Neuron (in vitro differentiated cells): Measurements from ENCODE around the gene PNPLA3.
"Not testable (repeated sequence)": the region's sequence is repeated elsewhere in the genome, so short reads cannot be mapped to it uniquely, and the experiment has no call there.

Source experiments
- H2AFZ ChIP-seq: one replicate; pipeline ENCODE4 v1.6.1; 2013; ENCODE audit warnings: low read depth, mild to moderate bottlenecking, inconsistent platforms, low read length, moderate library complexity
- H3K27me3 ChIP-seq: one replicate; pipeline ENCODE4 v1.6.1; 2013; ENCODE audit warnings: low read length; ENCODE audit not compliant: insufficient read depth
- H3K36me3 ChIP-seq: one replicate; pipeline ENCODE4 v1.6.1; 2013; ENCODE audit warnings: low read length; ENCODE audit not compliant: insufficient read depth
- H3K4me1 ChIP-seq: one replicate; pipeline ENCODE4 v1.6.1; 2013; ENCODE audit warnings: low read length; ENCODE audit not compliant: insufficient read depth
- H3K4me3 ChIP-seq: 2 replicates; pipeline ENCODE4 v1.5.1; 2013; ENCODE audit warnings: mild to moderate bottlenecking, low read length, moderate library complexity
- H3K9me3 ChIP-seq: one replicate; pipeline ENCODE4 v1.6.1; 2013; ENCODE audit warnings: low read length

The PNPLA3 gene

DNA sequence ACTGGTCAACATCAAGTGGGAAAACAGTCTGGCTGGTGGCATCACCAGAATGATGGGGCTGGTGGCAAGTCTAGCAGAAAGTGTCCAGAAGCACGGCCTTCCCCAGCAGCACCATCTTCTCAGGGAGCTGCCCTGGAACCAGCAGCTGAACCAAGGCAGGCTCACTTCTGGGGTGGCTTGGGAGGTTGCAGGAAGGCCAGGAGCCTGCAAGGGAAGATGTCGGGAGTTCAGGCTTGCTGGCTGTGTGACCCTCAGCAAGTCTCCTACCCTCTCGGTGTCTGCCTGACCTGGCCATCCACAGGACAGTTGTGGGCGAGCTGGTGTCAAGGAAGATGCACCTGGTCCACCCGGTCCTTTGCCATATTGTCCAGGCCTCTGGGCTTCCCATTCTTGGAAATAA, 29.5 kb upstream of the PNPLA3 start:
- no peaks in the 10 kb centered on the region for H3K36me3 ChIP-seq
- H3K27me3 ChIP-seq = peaks cover 71% of the 10 kb centered on the region
- H3K4me1 ChIP-seq = no peaks in the 10 kb centered on the region
- no peaks in the 10 kb centered on the region for H3K9me3 ChIP-seq
- H2AFZ ChIP-seq = no peak overlapping the region
- H3K4me3 ChIP-seq = no peak overlapping the region

DNA sequence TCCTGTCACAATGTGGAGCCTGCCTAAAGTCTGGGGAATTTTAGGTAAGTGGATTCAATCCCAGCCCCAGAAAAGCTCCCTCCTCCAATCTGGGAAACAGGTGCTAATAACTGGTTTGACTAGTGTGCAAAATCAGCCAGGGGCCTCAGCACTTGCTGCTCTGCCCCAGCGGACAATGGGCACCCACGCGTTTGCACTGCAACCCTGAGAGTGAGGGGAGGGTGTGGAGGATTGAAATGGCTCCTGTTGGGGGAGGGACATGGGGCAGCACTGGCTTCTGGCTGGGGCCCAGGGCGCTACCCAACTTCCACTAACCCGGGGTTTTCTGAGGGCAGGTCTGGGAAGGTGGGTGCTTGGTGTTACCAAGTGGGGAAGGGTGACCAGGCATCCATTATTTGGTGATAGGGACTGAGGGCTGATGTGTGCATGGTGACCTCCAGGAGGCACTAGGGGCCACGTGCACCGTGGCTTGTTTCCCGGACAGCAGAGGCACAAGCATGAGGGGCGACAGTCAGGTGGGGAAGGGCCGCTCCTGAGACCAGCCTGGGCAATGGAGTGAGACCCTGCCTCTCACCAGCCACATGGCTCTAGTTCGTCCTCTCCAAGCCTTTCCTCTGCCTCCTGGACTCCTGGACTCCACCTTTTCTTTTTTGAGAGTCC, 27.5 kb upstream of the PNPLA3 start:
- Histone ChIP-seq H2AFZ (no peak overlapping the region), H3K27me3 (peaks cover 63% of the 10 kb centered on the region), H3K36me3 (no peaks in the 10 kb centered on the region), H3K4me1 (no peaks in the 10 kb centered on the region), H3K9me3 (peaks cover 1% of the 10 kb centered on the region), H3K4me3 (no peak overlapping the region)

GRCh38 chr22:43897751-43898261, 25.8 kb upstream of the PNPLA3 start:
- Histone ChIP-seq H3K4me3 (no peak overlapping the region), H3K4me1 (no peaks in the 10 kb centered on the region), H3K27me3 (peaks cover 50% of the 10 kb centered on the region), H2AFZ (no peak overlapping the region), H3K9me3 (peaks cover 1% of the 10 kb centered on the region), H3K36me3 (no peaks in the 10 kb centered on the region)

- H2AFZ ChIP-seq = no peak overlapping the region
- H3K36me3 ChIP-seq = no peaks in the 10 kb centered on the region
- peaks cover 1% of the 10 kb centered on the region for H3K9me3 ChIP-seq
- no peaks in the 10 kb centered on the region for H3K4me1 ChIP-seq
- peaks cover 30% of the 10 kb centered on the region for H3K27me3 ChIP-seq
- no peak overlapping the region for H3K4me3 ChIP-seq
Measured at GRCh38 chr22:43900206-43900605, 23.4 kb upstream of the PNPLA3 start.

DNA sequence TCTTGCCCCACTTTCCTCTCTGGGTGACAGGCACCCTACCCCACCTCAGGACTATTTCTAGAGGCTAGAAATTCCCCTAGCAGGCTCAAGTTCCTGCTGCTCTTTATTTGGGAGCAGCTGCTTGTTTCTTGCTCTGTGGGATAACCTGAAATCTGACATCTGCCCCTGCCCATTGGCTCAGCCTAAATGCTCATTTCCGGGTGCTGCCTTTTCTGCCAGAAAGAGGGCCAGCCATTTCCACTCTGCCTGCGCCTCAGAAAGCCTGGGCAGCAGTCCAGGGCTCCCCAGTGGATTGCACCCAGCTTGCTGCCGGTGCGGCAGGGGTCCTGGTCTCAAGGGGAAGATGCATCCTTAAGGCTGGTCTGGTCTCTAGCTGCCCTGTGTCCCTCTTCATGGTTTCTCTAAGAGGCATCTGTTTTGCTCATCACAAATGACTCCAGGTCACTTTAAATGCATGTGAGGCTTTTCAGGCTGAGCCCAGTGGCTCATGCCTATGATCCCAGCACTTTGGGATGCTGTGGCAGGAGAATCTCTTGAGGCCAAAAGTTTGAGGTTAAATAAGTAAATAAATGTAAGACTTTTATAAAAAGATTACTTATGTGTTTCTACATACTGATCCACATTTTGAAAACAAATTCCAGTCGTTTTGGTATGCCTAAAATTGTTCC, 21.5 kb upstream of the PNPLA3 start:
- no peaks in the 10 kb centered on the region for H3K36me3 ChIP-seq
- H2AFZ ChIP-seq = no peak overlapping the region
- no peak overlapping the region for H3K4me3 ChIP-seq
- peaks cover 1% of the 10 kb centered on the region for H3K9me3 ChIP-seq
- no peaks in the 10 kb centered on the region for H3K4me1 ChIP-seq
- peaks cover 22% of the 10 kb centered on the region for H3K27me3 ChIP-seq

- not testable (repeated sequence) for H2AFZ ChIP-seq, H3K9me3 ChIP-seq, H3K4me3 ChIP-seq, H3K36me3 ChIP-seq, H3K4me1 ChIP-seq
- peaks cover 17% of the 10 kb centered on the region for H3K27me3 ChIP-seq
Measured at GRCh38 chr22:43903033-43903432, 20.6 kb upstream of the PNPLA3 start.

- H3K9me3 ChIP-seq, H3K36me3 ChIP-seq, H3K4me3 ChIP-seq, H3K4me1 ChIP-seq, H2AFZ ChIP-seq: not testable (repeated sequence)
- H3K27me3 ChIP-seq = peaks cover 17% of the 10 kb centered on the region
Measured at GRCh38 chr22:43904412-43904811, 19.2 kb upstream of the PNPLA3 start.

DNA sequence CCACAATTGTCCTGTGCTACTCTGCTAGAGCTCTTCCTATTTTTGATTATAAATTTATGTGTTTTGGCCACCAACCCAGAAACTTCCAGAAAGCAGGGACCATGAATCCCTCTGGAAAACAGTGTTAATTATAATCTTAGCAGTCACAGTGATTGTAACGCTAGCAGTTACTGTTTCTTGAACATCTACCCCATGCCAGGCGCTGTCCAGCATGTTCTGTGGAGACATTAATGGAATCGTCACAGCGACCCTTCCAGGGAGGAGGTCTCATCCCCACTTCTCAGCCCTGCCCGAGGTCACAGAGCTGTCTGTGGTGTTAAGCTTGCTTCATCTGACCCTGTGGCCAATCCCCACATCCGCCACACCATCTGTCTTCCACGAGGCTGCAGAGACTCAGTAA, 17.9 kb upstream of the PNPLA3 start:
- H3K9me3 ChIP-seq = no peaks in the 10 kb centered on the region
- no peak overlapping the region for H3K4me3 ChIP-seq
- H3K27me3 ChIP-seq = peaks cover 9% of the 10 kb centered on the region
- H2AFZ ChIP-seq = no peak overlapping the region
- no peaks in the 10 kb centered on the region for H3K36me3 ChIP-seq
- no peaks in the 10 kb centered on the region for H3K4me1 ChIP-seq

DNA sequence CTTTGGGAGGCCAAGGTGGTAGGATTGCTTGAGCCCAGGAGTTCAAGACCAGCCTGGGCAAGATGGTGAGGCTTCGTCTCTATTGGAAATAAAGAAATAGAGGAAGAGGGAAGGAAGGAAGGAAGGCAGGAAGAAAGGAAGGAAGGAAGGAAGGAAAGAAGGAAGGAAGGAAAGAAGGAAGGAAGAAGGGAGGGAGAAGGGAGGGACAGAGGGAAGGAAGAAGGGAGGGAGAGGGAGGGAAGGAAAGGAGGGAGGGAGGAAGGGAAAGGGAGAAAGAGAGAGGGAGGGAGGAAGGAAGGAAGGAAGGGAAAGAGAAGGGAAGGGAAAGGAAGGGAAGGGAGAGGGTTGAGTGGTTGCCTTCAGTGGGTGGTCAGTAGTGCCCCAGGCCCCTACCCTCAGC, 13.9 kb upstream of the PNPLA3 start:
- no peak overlapping the region for H2AFZ ChIP-seq
- peaks cover 13% of the 10 kb centered on the region for H3K27me3 ChIP-seq
- no peak overlapping the region for H3K4me3 ChIP-seq
- H3K36me3 ChIP-seq = no peaks in the 10 kb centered on the region
- H3K4me1 ChIP-seq = no peaks in the 10 kb centered on the region
- H3K9me3 ChIP-seq = no peaks in the 10 kb centered on the region

- no peak overlapping the region for H3K4me3 ChIP-seq
- H3K27me3 ChIP-seq = peaks cover 13% of the 10 kb centered on the region
- no peaks in the 10 kb centered on the region for H3K36me3 ChIP-seq
- no peaks in the 10 kb centered on the region for H3K4me1 ChIP-seq
- no peaks in the 10 kb centered on the region for H3K9me3 ChIP-seq
- no peak overlapping the region for H2AFZ ChIP-seq
Measured at GRCh38 chr22:43910178-43910695, 13.4 kb upstream of the PNPLA3 start.

DNA sequence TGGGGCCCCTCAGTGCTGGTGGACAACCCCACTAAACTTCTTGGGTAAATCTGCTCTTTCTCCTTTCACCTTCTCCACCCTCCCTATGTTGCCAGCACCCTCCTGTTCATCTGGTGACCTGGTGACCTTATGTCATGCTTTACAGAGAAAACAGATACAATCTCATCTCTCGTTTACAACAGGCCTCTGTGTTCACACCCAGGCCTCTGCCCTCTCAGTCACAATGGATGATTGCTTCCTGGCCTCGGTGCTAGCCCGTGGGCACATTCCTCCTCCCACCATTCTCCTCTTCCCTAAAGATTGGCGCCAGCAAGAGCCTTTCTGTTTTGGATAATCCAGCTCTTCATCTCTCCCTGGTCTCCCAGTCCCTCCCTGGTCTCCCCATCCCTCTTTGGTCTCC, 12.3 kb upstream of the PNPLA3 start:
- peaks cover 1% of the 10 kb centered on the region for H3K9me3 ChIP-seq
- H3K4me3 ChIP-seq = no peak overlapping the region
- no peak overlapping the region for H2AFZ ChIP-seq
- no peaks in the 10 kb centered on the region for H3K4me1 ChIP-seq
- no peaks in the 10 kb centered on the region for H3K36me3 ChIP-seq
- H3K27me3 ChIP-seq = peaks cover 13% of the 10 kb centered on the region

- H2AFZ ChIP-seq = no peak overlapping the region
Measured at GRCh38 chr22:43917521-43917920, 6.1 kb upstream of the PNPLA3 start.

GRCh38 chr22:43919106-43919973, 4.3 kb upstream of the PNPLA3 start:
- peaks cover 1% of the 10 kb centered on the region for H3K9me3 ChIP-seq
- H3K4me1 ChIP-seq = peaks cover 11% of the 10 kb centered on the region
- H3K4me3 ChIP-seq = no peak overlapping the region
- no peaks in the 10 kb centered on the region for H3K27me3 ChIP-seq
- no peak overlapping the region for H2AFZ ChIP-seq
- H3K36me3 ChIP-seq = no peaks in the 10 kb centered on the region

More at GRCh38 chr22:43917521-43917920, 6.1 kb upstream of the PNPLA3 start:
- Histone ChIP-seq H3K27me3 (no peaks in the 10 kb centered on the region), H3K9me3 (peaks cover 1% of the 10 kb centered on the region), H3K4me1 (peaks cover 9% of the 10 kb centered on the region), H3K4me3 (no peak overlapping the region), H3K36me3 (no peaks in the 10 kb centered on the region)
